ENCODE results near the gene RTL5. TPM values are rescaled to one million over a fixed set of nuclear protein-coding genes. Genes with fewer than 3 reads are reported as not detected.
A peak's percentile ranks its signal among the peaks of the same experiment; 100 is the strongest.

Gene RTL5
- total RNA-seq, 1 experiment from 2014 or later: not detected

- ChIA-PET POLR2A (no interaction called here), CTCF (interaction anchor here (0.7 kb wide), 1 partner anchor 12 kb away, joined by 3 read pairs; no protein-coding TSS in a partner anchor)
- Mint-ChIP-seq H3K27me3 (ENCODE audit: insufficient read depth, unreplicated experiment) (peaks cover 91% of the 10 kb centered on the region), H3K9me3 (ENCODE audit: unreplicated experiment) (no peaks in the 10 kb centered on the region), H3K4me1 (ENCODE audit: insufficient read depth, unreplicated experiment) (no peaks in the 10 kb centered on the region), H3K4me3 (ENCODE audit: unreplicated experiment) (no peak overlapping the region), H3K27ac (ENCODE audit: low read depth, unreplicated experiment) (no peak overlapping the region), H3K36me3 (ENCODE audit: insufficient read depth, unreplicated experiment) (no peaks in the 10 kb centered on the region)
- no peak for TF ChIP-seq CTCF (IDR thresholded peaks at IDR 0.05; ENCODE audit: unreplicated experiment)
- no TSS peak for BruUV-seq (replicated peaks)
- DNase-seq (ENCODE audit: unreplicated experiment): no peak
- intact Hi-C loops (cut with micrococcal nuclease): no loop called here
Measured at GRCh38 chrX:72114306-72114705, 17.4 kb downstream of the RTL5 start.

GRCh38 chrX:72113461-72113860 is 18.3 kb downstream of the RTL5 start:
- Mint-ChIP-seq H3K27me3 (ENCODE audit: insufficient read depth, unreplicated experiment) (peaks cover 93% of the 10 kb centered on the region), H3K27ac (ENCODE audit: low read depth, unreplicated experiment) (no peak overlapping the region), H3K4me3 (ENCODE audit: unreplicated experiment) (no peak overlapping the region), H3K36me3 (ENCODE audit: insufficient read depth, unreplicated experiment) (no peaks in the 10 kb centered on the region), H3K9me3 (ENCODE audit: unreplicated experiment) (no peaks in the 10 kb centered on the region), H3K4me1 (ENCODE audit: insufficient read depth, unreplicated experiment) (no peaks in the 10 kb centered on the region)
- DNase-seq (ENCODE audit: unreplicated experiment): no peak
- BruUV-seq (replicated peaks): no TSS peak
- POLR2A ChIA-PET: no interaction called here
- CTCF ChIA-PET: interaction anchor here (0.6 kb wide), 1 partner anchor 13 kb away, joined by 3 read pairs; no protein-coding TSS in a partner anchor
- intact Hi-C loops (cut with micrococcal nuclease): no loop called here
- TF ChIP-seq CTCF (IDR thresholded peaks at IDR 0.05; ENCODE audit: unreplicated experiment): no peak

GRCh38 chrX:72110876-72111708 is 20.6 kb downstream of the RTL5 start:
- intact Hi-C loops (cut with micrococcal nuclease): no loop called here
- POLR2A ChIA-PET: no interaction called here
- Mint-ChIP-seq H3K36me3 (ENCODE audit: insufficient read depth, unreplicated experiment) (no peaks in the 10 kb centered on the region), H3K4me1 (ENCODE audit: insufficient read depth, unreplicated experiment) (peaks cover 6% of the 10 kb centered on the region), H3K4me3 (ENCODE audit: unreplicated experiment) (no peak overlapping the region), H3K27ac (ENCODE audit: low read depth, unreplicated experiment) (no peak overlapping the region), H3K9me3 (ENCODE audit: unreplicated experiment) (no peaks in the 10 kb centered on the region), H3K27me3 (ENCODE audit: insufficient read depth, unreplicated experiment) (peaks cover 100% of the 10 kb centered on the region)
- no TSS peak for BruUV-seq (replicated peaks)
- CTCF ChIA-PET: no interaction called here
- TF ChIP-seq CTCF (IDR thresholded peaks at IDR 0.05; ENCODE audit: unreplicated experiment): no peak
- DNase-seq (ENCODE audit: unreplicated experiment): no peak

- Mint-ChIP-seq H3K36me3 (ENCODE audit: insufficient read depth, unreplicated experiment) (no peaks in the 10 kb centered on the region), H3K4me3 (ENCODE audit: unreplicated experiment) (no peak overlapping the region), H3K27ac (ENCODE audit: low read depth, unreplicated experiment) (no peak overlapping the region), H3K9me3 (ENCODE audit: unreplicated experiment) (no peaks in the 10 kb centered on the region), H3K4me1 (ENCODE audit: insufficient read depth, unreplicated experiment) (peaks cover 6% of the 10 kb centered on the region), H3K27me3 (ENCODE audit: insufficient read depth, unreplicated experiment) (peaks cover 100% of the 10 kb centered on the region)
- POLR2A ChIA-PET: no interaction called here
- intact Hi-C loops (cut with micrococcal nuclease): no loop called here
- peak; percentile 51 for DNase-seq (ENCODE audit: unreplicated experiment)
- no peak for TF ChIP-seq CTCF (IDR thresholded peaks at IDR 0.05; ENCODE audit: unreplicated experiment)
- CTCF ChIA-PET: interaction anchor here (0.6 to 1.3 kb wide), 2 partner anchors 16 to 44 kb away, joined by 3 to 6 read pairs; no protein-coding TSS in a partner anchor
- no TSS peak for BruUV-seq (replicated peaks)
Measured at GRCh38 chrX:72110051-72110875, 21.5 kb downstream of the RTL5 start.
